ENCODE results near the gene CUL1. TPM values are rescaled to one million over a fixed set of nuclear protein-coding genes. Genes with fewer than 3 reads are reported as not detected.

Gene CUL1
- total RNA-seq, 4 donors from 2014 or later = 80.6 to 83.7 (median 82.8) TPM

- Histone ChIP-seq H3K27me3 (no peaks in the 10 kb centered on the region), H3K36me3 (peaks cover 7 to 100% of the 10 kb centered on the region in 2 donors), H3K27ac (no peak overlapping the region), H3K4me1 (no peaks in the 10 kb centered on the region), H3K9me3 (no peaks in the 10 kb centered on the region), H3K4me3 (no peak overlapping the region)
- WGBS, 2 donors (ENCODE audit: low coverage in 1 of 2) = 81 to 91% methylated on average over 7 to 8 of the region's 8 CpGs
- TF ChIP-seq CTCF (IDR thresholded peaks at IDR 0.05) (no peak), POLR2AphosphoS5 (IDR thresholded peaks at IDR 0.05) (no peak), EP300 (IDR thresholded peaks at IDR 0.05) (no peak), POLR2A (IDR thresholded peaks at IDR 0.05) (no peak)
- no peak for ATAC-seq
Observed at GRCh38 chr7:148790131-148790726, 91.5 kb downstream of the CUL1 start.

- 100% methylated on average over 2 of the region's 2 CpGs; no CpG with 5 or more reads in 1 of the 2 donors for WGBS, 2 donors (ENCODE audit: low coverage in 1 of 2)
- no peak for TF ChIP-seq POLR2A (IDR thresholded peaks at IDR 0.05)
- no peak for TF ChIP-seq EP300 (IDR thresholded peaks at IDR 0.05)
- TF ChIP-seq POLR2AphosphoS5 (IDR thresholded peaks at IDR 0.05) = no peak
- no peak for TF ChIP-seq CTCF (IDR thresholded peaks at IDR 0.05)
Observed at GRCh38 chr7:148790850-148791249, 92.1 kb downstream of the CUL1 start.

GRCh38 chr7:148791546-148791945 lies 92.8 kb downstream of the CUL1 start:
- Histone ChIP-seq H3K9me3 (no peaks in the 10 kb centered on the region), H3K4me3 (no peak overlapping the region), H3K4me1 (no peaks in the 10 kb centered on the region), H3K36me3 (peaks cover 7 to 99% of the 10 kb centered on the region in 2 donors), H3K27me3 (no peaks in the 10 kb centered on the region), H3K27ac (no peak overlapping the region)
- TF ChIP-seq POLR2A (IDR thresholded peaks at IDR 0.05) (no peak), EP300 (IDR thresholded peaks at IDR 0.05) (no peak), CTCF (IDR thresholded peaks at IDR 0.05) (no peak), POLR2AphosphoS5 (IDR thresholded peaks at IDR 0.05) (no peak)
- ATAC-seq = no peak
- 81 to 94% methylated on average over 7 to 14 of the region's 15 CpGs for WGBS, 2 donors (ENCODE audit: low coverage in 1 of 2)

More at GRCh38 chr7:148790850-148791249, 92.1 kb downstream of the CUL1 start:
- Histone ChIP-seq H3K36me3 (peaks cover 7 to 99% of the 10 kb centered on the region in 2 donors), H3K27me3 (no peaks in the 10 kb centered on the region), H3K9me3 (no peaks in the 10 kb centered on the region), H3K4me1 (no peaks in the 10 kb centered on the region), H3K27ac (no peak overlapping the region), H3K4me3 (no peak overlapping the region)
- ATAC-seq = no peak

GRCh38 chr7:148793590-148793989 lies 94.9 kb downstream of the CUL1 start:
- ATAC-seq = no peak
- WGBS, 2 donors (ENCODE audit: low coverage in 1 of 2) = 89 to 100% methylated on average over 1 of the region's 1 CpG
- peaks cover 5 to 99% of the 10 kb centered on the region in 2 donors for H3K36me3 ChIP-seq

More at GRCh38 chr7:148793590-148793989, 94.9 kb downstream of the CUL1 start:
- H3K27me3 ChIP-seq = no peaks in the 10 kb centered on the region
- no peak overlapping the region for H3K4me3 ChIP-seq
- TF ChIP-seq POLR2A (IDR thresholded peaks at IDR 0.05) (no peak), CTCF (IDR thresholded peaks at IDR 0.05) (no peak), POLR2AphosphoS5 (IDR thresholded peaks at IDR 0.05) (no peak), EP300 (IDR thresholded peaks at IDR 0.05) (no peak)
- H3K9me3 ChIP-seq = no peaks in the 10 kb centered on the region
- H3K27ac ChIP-seq = no peak overlapping the region
- no peaks in the 10 kb centered on the region for H3K4me1 ChIP-seq

All from gastroesophageal sphincter (tissue), 4 donors.